ENCODE measurements around the gene AIFM3. TPM values are rescaled to one million over a fixed set of nuclear protein-coding genes. Genes with fewer than 3 reads are reported as not detected.
"Not testable (repeated sequence)": the region's sequence is repeated elsewhere in the genome, so short reads cannot be mapped to it uniquely, and the experiment has no call there.

Gene AIFM3
- polyA plus RNA-seq, 5 donors: 0.50 to 1.1 (median 0.76) TPM

DNA sequence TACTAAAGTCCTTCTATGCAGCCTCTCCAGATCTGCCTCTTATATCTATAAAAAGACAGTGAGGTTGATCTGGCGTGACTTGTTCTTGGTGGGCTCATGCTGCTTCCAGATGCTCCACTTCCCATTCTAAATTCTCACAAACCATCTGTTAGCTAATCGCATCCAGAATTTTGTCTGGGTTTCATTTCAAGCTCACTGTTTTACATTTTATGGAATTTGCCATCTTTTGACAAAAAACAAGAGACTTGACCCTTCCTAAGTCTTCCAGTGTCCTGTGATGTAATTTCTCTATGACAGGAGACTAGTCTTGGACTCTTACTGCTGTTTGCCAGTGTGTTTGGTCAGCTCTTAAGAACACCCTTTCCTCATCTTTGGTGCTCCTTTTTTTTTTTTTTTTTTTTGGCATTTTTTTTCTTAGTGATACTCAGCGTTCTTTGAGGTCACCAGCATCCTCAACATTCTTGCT lies 26.8 kb upstream of the AIFM3 start:
- no peak for DNase-seq

DNA sequence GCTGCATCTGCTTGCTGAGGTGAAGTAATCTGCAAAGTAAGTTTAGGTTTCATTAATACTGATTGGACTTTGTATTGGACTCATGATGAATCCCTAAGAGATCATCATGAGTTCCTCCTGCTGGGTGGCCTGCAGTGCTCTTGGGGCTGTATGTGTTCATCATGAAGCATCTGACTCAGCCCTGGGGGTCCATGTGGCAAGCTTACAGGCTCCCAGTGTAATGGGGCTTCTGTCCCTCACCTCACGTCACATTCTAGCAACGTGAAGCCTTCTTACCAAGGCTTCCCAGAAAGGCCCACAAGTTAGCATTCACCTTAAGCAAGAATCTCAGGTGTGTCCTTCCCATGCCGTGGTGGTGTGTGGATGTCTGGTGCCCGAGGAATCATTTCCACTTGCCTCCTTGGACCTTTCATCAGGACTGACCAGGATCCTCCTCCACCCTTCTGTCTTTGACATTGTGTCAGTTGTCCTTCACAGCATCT lies 26.1 kb upstream of the AIFM3 start:
- DNase-seq: no peak

DNA sequence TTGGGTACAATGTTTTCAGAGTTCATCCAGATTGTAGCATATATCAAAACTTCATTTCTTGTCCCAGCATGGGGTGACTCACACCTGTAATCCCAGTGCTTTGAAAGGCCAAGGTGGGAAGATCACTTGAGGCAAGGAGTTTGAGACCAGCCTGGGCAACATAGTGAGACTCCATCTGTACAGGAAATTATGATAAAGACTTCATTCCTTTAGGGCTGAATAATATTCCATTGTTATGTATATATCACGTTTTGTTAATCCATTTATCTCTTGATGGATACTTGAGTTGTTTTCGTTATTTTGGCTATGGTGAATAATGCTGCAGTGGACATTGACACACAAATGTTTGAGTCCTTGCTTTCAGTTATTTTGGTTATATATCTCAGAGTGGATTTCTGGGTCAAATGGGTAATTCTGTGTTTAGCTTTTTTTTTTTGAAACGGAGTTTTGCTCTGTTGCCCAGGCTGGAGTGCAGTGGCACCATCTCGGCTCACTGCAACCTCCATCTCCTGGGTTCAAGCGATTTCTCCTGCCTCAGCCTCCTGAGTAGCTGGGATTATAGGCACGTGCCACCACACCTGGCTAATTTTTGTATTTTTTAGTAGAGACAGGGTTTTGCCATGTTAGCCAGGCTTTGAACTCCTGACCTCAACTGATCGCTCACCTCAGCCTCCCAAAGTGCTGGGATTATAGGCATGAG lies 24.7 kb upstream of the AIFM3 start:
- DNase-seq: not testable (repeated sequence)

DNA sequence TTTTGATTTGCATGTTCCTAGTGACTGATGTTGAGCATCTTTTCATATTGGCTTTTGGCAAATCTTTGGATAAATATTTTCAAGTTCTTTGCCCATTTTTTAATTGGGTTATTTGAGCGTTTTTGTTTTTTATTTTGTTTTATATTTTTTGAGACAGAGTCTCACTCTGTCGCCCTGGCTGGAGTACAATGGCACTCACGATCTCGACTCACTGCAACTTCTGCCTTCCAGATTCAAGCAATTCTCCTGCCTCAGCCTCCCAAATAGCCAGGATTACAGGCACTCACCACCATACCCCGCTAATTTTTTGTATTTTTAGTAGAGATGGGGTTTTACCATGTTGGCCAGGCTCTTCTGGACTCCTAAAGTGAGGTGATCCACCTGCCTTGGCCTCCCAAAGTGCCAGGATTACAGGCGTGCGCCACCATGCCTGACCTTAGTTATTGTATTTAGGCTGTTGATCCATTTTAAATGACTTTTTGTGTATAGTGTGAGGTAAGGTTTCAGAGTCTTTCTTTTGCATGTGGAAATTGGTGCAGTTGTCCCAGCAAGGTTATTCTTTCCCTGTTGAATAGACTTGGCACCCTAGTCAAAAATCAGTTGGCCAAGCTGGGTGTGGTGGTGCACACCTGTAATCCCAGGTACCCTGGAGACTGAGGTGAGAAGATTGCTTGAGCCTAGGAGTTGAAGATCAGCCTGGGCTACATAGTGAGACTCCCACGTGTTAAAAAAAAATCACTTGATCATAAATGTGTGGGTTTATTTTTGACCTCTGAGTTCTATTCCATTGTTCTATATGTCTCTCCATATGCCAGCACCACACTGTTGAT lies 23.7 kb upstream of the AIFM3 start:
- no peak for DNase-seq

DNA sequence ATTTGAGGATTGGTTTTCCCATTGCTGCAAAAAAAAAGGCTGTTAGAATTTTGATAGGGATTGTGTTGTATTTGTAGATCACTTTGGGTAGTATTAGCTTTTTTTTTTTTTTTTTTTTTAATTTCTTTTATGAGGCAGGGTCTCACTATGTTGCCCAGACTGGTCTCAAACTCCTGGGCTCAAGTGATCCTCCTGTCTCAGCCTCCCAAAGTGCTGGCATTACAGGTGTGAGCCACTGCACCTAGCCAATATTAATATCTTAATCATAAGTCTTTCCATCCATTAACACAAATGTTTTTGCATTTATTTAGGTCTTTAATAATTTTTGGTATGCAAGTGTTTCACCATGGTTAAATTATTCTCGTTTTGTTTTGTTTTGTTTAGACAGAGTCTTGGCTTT lies 23.0 kb upstream of the AIFM3 start:
- no peak for DNase-seq

DNA sequence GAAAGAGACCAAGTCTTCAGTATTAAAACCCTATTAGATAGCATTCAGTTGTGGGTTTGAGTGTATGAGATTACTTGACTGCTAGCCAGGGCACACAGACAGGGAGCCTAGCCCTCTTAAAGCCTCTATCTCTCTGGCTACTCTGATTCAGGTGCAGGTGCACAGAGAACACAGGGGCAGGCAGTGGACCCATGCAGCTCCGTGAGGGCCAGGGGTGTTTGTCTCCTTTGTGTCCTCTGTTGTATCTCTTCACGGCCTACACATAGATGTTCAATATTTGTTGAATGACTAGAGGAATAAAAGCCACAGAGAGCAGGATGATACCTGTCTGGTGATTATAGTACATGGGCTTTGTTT lies 21.5 kb upstream of the AIFM3 start:
- DNase-seq: no peak

DNA sequence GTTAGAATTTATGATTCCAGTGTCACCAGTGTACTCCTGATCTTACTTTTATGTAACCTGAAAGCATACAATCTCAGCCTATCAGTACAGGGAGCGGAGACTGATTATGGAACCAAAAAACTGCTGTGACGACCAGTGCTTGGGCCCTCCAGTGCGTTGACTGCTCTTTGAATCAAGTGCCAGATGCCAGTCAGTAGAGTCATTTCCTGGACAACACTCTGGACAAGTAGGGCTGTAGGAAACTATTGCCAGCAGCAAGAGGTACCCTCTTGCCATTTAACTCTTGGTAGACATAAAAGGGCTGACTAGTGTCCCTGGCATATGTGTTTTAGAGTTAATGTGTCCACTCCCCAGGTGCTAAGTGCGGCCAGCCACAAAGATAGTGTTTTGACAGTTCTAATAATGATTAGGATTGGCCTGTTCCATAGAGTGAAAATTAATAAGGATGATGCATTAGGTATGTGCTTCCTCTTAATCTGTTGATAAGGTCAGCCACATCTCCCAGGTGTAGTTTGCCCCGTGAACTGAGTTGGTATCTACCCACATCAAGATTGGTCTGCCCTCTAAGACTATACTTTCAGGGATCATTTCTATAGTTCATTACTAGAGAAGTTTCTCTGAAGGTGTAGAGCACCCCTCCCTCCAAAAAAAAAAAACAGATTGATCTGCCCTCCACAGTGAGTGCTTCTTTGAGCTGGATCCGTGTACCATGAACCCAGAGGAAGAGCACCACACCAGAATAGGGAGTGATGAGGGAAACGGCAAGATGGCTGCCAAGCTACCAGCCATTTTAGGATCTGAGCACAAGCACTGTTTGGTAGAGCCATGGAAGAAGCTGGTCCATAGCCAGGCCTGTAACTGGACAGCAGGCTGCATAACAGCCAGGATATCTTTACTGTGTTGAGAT lies 20.7 kb upstream of the AIFM3 start:
- no peak for DNase-seq

DNA sequence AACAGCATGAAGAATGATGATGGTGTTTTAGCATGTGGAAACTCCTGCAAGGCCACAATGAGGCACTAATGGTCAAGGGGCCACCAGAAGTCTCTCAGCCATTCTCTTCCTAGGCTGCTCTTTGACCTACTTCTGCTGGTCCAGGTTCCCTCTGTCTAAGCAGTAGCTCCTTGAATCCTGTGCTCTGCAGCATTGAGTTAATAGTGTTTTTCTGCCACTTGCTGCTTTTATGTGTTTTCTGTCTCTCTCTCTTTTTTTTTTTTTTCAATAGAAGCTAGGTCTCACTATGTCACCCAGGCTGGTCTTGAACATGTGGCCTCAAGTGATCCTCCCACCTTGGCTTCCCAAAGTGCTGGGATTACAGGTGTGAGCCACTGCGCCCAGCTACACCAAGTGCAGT lies 20.1 kb upstream of the AIFM3 start:
- no peak for DNase-seq

DNA sequence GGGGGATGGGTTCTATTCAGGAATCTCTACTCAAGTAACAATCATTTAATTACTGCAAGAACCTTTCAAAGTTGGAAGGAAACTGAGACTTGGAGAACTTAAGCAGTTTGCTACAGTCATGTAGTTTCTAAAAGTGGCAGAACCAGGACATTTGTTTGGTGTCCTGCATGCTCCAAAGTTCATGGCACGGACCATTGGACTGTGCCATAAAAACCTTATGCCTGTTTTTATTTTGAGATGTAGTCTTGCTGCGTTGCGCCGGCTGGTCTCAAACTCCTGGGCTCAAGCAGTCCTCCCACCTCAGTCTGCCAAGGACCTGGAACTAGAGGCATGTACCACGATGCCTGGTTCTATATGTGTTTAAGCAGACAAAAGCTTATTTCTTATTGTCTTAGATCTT lies 18.6 kb upstream of the AIFM3 start:
- no peak for DNase-seq

DNA sequence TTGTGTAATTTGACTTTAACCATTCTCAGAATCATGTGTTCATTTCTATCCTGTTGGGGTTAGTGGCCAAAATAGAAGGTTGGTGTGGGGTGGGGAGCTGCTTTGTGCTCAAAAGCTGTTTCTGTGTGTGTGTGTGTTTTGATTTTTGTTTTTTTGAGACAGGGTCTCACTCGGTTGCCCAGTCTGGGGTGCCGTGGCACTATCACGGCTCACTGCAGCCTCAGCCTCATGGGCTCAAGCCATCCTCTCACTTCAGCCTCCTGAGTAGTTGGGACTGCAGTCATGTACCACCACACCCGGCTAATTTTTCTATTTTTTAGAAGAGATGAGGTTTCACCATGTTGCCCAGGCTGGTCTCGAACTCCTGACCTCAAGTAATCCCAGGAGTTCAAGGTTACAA lies 18.1 kb upstream of the AIFM3 start:
- DNase-seq: no peak

DNA sequence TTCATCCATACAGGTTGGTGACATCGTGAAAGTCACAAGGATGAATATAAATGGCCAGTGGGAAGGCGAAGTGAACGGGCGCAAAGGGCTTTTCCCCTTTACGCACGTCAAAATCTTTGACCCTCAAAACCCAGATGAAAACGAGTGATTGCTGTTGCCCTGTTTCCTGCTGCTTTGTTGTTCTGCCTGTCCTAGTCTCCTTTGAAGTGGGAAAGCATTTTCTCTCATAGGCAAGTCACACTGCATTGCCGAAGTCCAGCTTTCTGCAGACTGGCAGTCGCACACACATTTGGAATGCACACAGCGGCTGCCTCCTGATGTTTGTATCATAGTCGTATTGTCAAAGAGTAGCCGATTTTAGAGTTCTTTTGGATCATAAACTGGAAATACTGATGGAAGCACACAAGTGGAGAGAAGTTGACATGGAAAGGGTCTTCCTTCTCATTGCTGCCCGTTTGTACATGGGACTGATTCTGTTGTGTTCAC lies 17.3 kb upstream of the AIFM3 start:
- no peak for DNase-seq

DNA sequence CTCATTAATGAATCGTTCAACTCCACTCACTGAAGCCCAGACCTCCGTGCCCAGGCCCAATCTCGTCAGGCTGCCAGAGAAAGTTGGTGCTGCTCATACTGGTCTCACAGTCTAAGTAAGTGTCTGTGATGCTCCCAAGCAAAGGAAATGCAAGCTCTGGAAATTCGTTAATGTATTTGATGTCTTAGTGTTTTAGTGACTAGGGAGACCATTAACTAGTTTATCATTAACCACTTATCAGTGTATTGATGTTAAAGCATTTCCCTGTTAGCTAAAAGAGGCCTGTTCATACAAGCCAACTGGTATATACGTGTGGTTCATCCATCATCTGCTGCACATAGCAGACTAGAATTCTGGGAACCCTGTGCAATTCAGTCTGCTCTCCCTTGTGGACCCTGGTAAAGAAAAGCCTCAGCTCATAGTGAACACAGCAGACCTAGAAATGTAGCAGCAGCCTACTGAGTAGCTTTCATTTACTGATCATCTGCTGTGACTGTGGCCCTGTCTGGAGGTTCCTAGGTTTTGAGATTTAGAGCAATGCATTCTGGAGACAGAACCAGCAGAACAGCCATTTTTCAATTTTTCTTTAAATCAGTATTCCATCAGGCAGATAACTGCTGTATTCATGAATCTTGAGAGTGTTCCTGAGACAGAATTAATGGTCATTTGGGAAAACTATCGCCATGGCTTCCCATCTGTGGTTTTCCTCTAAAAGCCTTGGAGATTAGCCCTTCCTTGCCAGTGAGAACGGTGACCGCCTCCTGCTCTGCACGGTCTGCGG lies 15.7 kb upstream of the AIFM3 start:
- DNase-seq: no peak

DNA sequence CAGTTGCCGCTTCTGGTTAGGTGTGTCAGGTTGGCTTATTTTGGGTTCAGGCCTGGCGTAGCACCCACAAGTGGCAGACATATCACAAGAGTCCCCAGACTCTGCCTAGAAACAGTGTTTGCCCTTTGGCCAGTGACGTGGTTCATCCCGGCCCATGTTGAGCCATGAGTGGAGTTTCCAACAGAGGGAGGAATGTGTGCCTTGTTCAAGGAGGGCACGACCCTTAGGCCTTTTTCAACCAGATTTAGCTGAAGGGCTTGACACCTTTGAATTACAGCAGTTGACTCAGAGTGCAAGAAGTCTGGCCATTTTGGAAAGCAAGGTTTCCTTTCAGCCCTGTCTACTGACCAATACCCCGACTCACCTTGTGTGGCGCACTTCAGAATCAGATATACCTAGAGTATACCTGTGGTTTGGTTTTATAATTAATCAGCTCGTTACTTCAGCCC lies 15.1 kb upstream of the AIFM3 start:
- DNase-seq: no peak

DNA sequence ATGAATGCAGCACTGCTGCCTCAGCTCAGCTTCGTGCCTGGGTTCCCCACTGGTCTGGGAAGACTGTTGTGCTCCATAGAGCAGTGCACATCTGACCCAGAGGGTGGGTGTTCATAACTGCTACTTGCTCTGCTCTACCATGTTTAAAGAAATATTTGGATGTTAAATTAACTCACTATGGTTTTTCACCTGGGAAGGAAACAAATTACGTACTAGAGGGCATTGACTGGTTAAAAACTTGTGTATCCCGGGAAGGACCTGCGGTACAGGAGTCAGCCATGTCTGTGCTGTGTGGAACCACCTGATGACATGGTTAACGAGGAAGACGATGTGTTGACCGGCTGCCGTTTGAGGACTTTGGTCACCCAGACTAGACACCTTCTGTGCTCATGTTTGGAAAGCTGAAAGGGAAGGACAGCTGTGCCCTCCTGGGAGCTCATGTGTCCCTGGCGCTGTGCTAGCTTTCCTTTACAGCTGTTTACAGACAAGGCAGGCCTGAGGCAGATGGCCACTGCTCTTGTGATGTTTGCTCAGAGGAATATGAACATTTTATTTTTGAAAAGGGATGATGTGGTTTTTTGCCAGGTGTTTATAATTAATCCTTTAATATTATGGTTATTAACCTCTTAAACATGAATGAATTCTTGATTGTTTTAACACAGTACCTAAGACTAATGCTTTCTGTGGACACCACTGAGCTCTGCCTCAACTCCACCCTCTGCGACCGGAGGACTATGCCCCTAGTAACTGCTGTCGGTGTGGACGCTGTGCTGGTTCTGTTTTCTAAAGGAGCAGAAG lies 14.3 kb upstream of the AIFM3 start:
- DNase-seq: no peak

DNA sequence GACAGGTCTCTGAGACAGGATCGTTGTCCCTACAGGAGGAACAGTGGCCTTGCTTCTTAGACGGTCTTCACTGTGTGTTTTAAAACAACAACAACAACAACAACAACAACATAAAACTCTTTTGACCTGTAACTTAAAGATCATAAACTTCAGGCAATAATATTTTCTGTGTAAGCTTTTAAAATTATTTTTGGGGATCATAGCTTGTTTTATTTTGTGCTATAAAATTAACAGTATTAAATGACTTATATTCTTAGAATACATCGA lies 13.8 kb upstream of the AIFM3 start:
- DNase-seq: no peak

DNA sequence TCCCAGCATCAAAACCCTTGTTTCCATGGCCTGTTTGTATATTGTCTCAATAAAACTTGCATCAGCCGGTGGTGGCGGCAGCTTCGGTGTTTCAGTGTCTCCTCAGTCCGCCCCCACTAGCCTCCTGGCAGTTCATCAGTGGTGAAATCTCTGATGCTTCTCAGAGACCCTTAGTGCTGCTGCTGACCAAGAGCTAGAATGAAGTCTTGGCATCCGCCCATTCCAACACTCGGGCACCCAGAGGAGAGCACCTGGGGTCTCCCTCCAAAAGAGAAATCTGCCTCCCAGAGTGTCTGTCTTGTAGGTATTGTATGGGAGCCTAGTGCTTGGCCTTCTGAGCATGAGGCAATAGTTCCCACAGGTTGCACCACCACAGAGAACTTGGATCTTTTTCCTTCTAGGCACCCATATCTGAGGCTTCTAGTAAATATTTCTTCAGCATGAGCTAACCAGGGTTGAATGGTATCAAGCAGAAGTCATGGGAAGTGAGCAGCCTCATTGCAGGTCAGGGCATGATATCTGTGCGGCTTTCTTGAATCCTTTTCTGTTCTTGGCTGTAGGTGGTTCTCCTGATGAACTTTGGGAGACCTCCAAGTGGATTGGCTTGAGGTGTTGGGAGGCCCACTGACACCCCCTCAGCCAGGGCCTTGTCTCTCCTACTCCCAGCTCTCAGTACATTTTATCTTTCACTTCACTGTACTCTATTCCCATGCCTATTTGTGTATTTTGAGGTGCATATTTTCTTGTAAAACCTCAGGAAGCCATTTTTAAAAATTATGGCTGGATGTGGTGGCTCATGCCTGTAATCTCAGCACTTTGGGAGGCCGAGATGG lies 13.2 kb upstream of the AIFM3 start:
- DNase-seq: no peak

DNA sequence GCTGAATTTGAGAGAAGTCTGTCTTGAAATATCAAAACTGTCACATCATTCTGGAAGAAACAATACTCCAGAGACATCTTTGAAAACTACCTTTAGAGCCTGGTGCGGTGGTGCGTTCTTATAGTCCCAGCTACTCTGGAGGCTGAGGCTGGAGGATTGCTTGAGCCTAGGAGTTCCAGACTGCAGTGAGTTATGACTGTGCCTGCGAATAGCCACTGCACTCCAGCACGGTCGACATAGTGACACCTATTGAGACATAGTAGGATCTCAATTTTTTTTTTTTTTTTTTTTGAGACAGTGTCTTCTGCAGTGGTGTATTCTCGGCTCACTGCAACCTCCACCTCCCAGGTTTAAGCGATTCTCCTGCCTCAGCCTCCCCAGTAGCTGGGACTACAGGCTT lies 11.5 kb upstream of the AIFM3 start:
- no peak for DNase-seq

DNA sequence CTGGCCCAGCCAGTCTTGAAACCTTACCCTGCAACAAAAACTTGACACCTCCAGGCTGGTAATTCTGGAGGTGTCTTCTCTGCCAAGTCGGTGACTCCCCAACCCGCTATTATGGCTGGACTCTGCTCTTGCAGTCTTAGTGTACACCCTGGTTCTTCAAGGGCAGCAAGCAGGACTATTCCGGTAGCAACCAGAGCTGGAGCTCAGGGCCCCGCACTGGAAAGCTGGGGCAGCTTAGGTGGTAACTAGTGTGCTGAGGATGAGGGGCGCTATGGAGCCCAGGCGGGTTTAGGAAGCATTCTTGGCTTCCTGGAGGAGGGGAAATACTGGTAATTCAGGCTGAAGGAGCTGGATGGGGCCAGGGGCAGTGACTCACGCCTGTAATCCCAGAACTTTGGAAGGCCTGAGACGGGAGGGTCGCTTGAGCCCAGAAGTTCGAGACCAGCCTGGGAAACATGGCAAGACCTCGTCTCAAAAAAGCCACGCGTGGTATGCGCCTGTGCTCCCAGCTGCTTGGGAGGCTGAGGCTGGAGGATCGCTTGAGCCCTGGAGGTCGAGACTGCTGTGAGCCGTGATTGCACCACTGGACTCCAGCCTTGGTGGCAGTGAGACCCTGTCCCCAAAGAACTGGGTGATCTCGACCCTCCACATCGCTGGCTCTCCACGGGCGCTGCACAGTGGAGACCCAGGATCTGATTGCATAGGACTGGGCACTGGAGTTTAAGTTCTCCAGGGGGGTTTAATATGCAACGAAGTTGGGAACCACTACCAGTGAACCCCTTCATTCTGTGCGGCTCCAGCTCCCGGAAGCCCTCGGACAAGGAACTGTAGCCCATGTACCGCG lies 10.6 kb upstream of the AIFM3 start:
- no peak for DNase-seq

Data from right lung (tissue), 5 donors.